ENCODE data around the gene OSBPL1A. TPM values are rescaled to one million over a fixed set of nuclear protein-coding genes. Genes with fewer than 3 reads are reported as not detected.

Gene OSBPL1A
- total and polyA plus RNA-seq, 12 donors, result 18.7 to 116 (median 60.0) TPM

GRCh38 chr18:24243677-24244076, 153.9 kb downstream of the OSBPL1A start:
- intact Hi-C loops (cut with DNase I), result loop anchor here in 1 of 2 donors (10.0 kb wide), 1 partner anchor 59 kb away; no protein-coding TSS in a partner anchor

GRCh38 chr18:24239341-24239740, 158.3 kb downstream of the OSBPL1A start:
- H3K36me3 ChIP-seq (replicated peaks in 1 of 2), result peaks cover 0 to 25% of the 10 kb centered on the region in 2 donors
- intact Hi-C loops (cut with DNase I), result no loop called here
- no peak for TF ChIP-seq CTCF (IDR thresholded peaks at IDR 0.05)
- TF ChIP-seq POLR2A (IDR thresholded peaks at IDR 0.05), result no peak
- H3K4me1 ChIP-seq (replicated peaks in 1 of 2), result peaks cover 0 to 4% of the 10 kb centered on the region in 2 donors
- H3K4me3 ChIP-seq, result no peak overlapping the region
- H3K9me3 ChIP-seq (replicated peaks in 1 of 3), result no peaks in the 10 kb centered on the region
- no peaks in the 10 kb centered on the region for H3K27me3 ChIP-seq
- 58 to 79% (median 74%) methylated on average over 2 of the region's 2 CpGs for WGBS, 4 donors
- H3K27ac ChIP-seq, result no peak overlapping the region
- no peak for DNase-seq

More at GRCh38 chr18:24243677-24244076, 153.9 kb downstream of the OSBPL1A start:
- peaks cover 0 to 9% of the 10 kb centered on the region in 2 donors for H3K4me1 ChIP-seq (replicated peaks in 1 of 2)
- WGBS, 4 donors, result 78 to 94% (median 92%) methylated on average over 1 of the region's 1 CpG
- no peak for DNase-seq
- no peak overlapping the region for H3K4me3 ChIP-seq
- no peak overlapping the region for H3K27ac ChIP-seq
- no peaks in the 10 kb centered on the region for H3K9me3 ChIP-seq (replicated peaks in 1 of 3)
- H3K27me3 ChIP-seq, result no peaks in the 10 kb centered on the region
- TF ChIP-seq POLR2A (IDR thresholded peaks at IDR 0.05), result no peak
- no peak for TF ChIP-seq CTCF (IDR thresholded peaks at IDR 0.05)
- peaks cover 0 to 5% of the 10 kb centered on the region in 2 donors for H3K36me3 ChIP-seq (replicated peaks in 1 of 2)

- Histone ChIP-seq H3K9me3 (replicated peaks in 1 of 3) (no peaks in the 10 kb centered on the region), H3K27me3 (no peaks in the 10 kb centered on the region), H3K36me3 (replicated peaks in 1 of 2) (peaks cover 0 to 25% of the 10 kb centered on the region in 2 donors), H3K27ac (no peak overlapping the region), H3K4me1 (replicated peaks in 1 of 2) (peaks cover 0 to 4% of the 10 kb centered on the region in 2 donors), H3K4me3 (no peak overlapping the region)
- WGBS, 4 donors, result 51 to 68% (median 61%) methylated on average over 5 of the region's 5 CpGs
- intact Hi-C loops (cut with DNase I), result no loop called here
- DNase-seq, result no peak
- TF ChIP-seq CTCF (IDR thresholded peaks at IDR 0.05) (no peak), POLR2A (IDR thresholded peaks at IDR 0.05) (no peak)
Measured at GRCh38 chr18:24238387-24238786, 159.2 kb downstream of the OSBPL1A start.

GRCh38 chr18:24234850-24235418, 162.7 kb downstream of the OSBPL1A start:
- H3K9me3 ChIP-seq (replicated peaks in 1 of 3), result no peaks in the 10 kb centered on the region
- H3K27me3 ChIP-seq, result no peaks in the 10 kb centered on the region
- H3K27ac ChIP-seq, result no peak overlapping the region
- H3K36me3 ChIP-seq (replicated peaks in 1 of 2), result peaks cover 0 to 25% of the 10 kb centered on the region in 2 donors
- 95 to 97% (median 97%) methylated on average over 7 of the region's 7 CpGs for WGBS, 4 donors
- H3K4me1 ChIP-seq (replicated peaks in 1 of 2), result peaks cover 20 to 30% of the 10 kb centered on the region in 2 donors
- intact Hi-C loops (cut with DNase I), result no loop called here
- TF ChIP-seq POLR2A (IDR thresholded peaks at IDR 0.05), result no peak
- TF ChIP-seq CTCF (IDR thresholded peaks at IDR 0.05), result no peak
- no peak overlapping the region for H3K4me3 ChIP-seq
- no peak for DNase-seq
